ENCODE measurements around the gene MT1H. TPM values are rescaled to one million over a fixed set of nuclear protein-coding genes. Genes with fewer than 3 reads are reported as not detected.
"Not testable (repeated sequence)": the region's sequence is repeated elsewhere in the genome, so short reads cannot be mapped to it uniquely, and the experiment has no call there.

Gene MT1H
- total RNA-seq, result not detected

DNA sequence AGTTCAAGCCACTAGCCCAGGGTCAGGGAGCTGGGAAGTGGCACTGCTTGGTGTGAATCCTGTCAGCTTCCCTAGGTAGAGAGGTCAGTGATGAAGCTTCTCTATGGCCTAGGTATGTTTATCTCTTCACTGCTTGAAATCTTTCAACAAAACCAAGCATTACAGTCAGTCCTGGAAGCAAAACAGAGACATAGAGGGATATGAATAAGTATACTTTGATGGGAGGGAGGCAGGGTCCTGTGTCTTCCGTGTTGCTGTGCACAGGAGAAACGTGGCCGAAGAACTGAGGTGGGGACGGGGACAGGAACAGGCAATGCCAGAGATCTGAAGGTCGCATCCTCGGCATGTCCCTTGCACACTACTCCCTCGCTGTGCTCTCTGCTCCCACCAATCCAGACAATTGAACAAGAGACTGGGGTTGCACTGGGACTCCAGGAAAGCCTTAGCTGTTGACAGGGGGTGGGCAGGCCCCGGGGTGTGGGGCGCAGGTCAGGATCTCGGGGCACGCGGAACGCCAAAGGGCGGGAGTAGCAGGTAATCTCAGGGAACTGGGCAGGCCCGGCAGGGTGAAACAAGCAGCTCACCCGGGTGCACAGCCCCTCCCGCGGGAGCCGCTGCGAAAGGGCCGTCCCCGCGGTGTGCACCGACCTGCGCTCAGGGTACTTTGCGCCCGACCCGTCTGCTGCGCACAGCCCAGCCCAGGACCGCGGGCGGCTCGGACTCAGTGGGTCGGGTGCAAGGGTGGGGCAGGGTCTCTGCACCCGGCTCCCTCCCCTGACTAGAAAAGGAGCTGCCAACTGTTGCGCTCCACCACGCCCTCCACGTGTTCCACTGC lies at the start of gene MT1H:
Gene MT1H, plus strand, starts transcription at position 810 of the 835 bp plus-strand sequence. CDS start 71 bp downstream, outside the sequence.
- peaks cover 37% of the 10 kb centered on the region for H3K27me3 Mint-ChIP-seq
- H3K36me3 Mint-ChIP-seq (ENCODE audit: low read depth), result peaks cover 28% of the 10 kb centered on the region
- ATAC-seq (replicated peaks), result no peak
- H3K4me1 Mint-ChIP-seq, result peaks cover 8% of the 10 kb centered on the region
- H3K9me3 Mint-ChIP-seq, result no peaks in the 10 kb centered on the region
- no peak within 1 kb of the TSS for H3K27ac Mint-ChIP-seq
- peak within 1 kb of the TSS; percentile 20 for H3K4me3 Mint-ChIP-seq

DNA sequence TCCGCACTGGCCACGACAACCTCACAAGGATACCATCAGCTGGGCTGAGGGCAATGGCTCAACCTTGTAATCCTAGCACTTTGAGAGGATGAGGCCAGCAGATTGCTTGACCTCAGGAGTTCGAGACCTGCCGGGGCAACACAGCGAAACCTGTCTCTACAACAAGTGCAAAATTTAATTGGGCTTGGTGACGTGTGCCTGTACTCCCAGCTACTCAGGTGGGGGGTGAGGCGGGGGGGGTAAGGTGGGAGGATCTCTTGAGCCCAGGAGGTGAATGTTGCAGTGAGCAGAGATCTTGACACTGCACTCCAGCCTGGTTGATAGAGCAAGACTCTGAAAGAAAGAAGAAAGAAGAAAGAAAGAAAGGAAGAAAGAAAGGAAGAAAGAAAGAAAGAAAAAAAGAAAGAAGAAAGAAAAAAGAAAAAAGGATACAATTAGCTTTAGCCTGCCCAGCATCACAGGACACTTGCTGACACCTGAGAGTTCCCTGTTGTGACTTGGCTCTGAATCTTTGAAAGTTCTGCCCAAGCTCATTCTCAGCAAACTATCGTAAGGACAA lies 49.2 kb upstream of the MT1H start:
- Mint-ChIP-seq H3K4me3 (no peak overlapping the region), H3K36me3 (ENCODE audit: low read depth) (no peaks in the 10 kb centered on the region), H3K4me1 (peaks cover 6% of the 10 kb centered on the region), H3K27ac (no peak overlapping the region), H3K27me3 (no peaks in the 10 kb centered on the region), H3K9me3 (no peaks in the 10 kb centered on the region)
- no peak for ATAC-seq (replicated peaks)

DNA sequence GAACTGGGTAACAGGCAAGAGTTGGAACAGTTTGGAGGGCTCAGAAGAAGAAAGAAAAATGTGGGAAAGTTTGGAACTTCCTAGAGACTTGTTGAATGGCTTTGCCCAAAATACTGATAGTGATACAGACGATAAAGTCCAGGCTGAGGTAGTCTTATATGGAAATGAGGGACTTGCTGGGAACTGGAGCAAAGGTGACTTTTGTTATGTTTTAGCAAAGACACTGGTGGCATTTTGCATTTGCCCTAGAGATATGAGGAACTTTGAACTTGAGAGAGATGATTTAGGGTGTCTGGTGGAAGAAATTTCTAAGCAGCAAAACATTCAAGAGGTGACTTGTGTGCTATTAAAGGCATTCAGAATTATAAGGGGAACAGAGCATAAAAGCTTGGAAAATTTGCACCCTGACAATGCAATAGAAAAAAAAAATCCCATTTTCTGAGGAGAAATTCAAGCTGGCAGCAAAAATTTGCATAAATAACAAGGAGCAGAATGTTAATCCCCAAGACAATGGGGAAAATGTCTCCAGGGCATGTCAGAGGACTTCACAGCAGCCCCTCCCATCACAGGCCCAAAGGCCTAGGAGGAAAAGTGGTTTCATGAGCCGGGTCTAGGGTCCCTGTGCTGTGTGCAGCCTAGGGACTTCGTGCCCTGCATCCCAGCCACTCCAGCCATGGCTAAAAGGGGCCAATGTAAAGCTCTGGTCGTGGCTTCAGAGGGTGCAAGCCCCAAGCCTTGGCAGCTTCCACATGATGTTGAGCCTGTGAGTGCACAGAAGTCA lies 47.8 kb upstream of the MT1H start:
- not testable (repeated sequence) for H3K27ac Mint-ChIP-seq; H3K36me3 Mint-ChIP-seq (ENCODE audit: low read depth); ATAC-seq (replicated peaks); H3K9me3 Mint-ChIP-seq; H3K27me3 Mint-ChIP-seq; H3K4me3 Mint-ChIP-seq
- H3K4me1 Mint-ChIP-seq, result peaks cover 11% of the 10 kb centered on the region

DNA sequence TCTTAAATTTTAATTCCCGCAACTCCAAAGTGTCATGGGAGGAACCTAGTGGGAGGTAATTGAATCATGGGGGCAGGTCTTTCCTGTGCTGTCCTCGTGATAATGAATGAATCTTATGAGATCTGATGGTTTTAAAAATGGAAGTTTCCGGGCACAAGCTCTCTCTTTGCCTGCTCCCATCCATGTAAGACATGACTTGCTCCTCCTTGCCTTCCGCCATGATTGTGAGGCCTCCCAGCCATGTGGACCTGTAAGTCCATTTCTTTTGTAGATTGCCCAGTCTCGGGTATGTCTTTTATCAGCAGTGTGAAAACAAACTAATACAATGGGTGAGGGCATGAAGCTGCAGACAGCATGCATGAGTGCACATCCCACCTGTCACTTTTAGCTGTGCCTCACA lies 46.4 kb upstream of the MT1H start:
- not testable (repeated sequence) for H3K4me3 Mint-ChIP-seq; ATAC-seq (replicated peaks); H3K27ac Mint-ChIP-seq; H3K36me3 Mint-ChIP-seq (ENCODE audit: low read depth); H3K9me3 Mint-ChIP-seq; H3K27me3 Mint-ChIP-seq
- H3K4me1 Mint-ChIP-seq, result peaks cover 11% of the 10 kb centered on the region

DNA sequence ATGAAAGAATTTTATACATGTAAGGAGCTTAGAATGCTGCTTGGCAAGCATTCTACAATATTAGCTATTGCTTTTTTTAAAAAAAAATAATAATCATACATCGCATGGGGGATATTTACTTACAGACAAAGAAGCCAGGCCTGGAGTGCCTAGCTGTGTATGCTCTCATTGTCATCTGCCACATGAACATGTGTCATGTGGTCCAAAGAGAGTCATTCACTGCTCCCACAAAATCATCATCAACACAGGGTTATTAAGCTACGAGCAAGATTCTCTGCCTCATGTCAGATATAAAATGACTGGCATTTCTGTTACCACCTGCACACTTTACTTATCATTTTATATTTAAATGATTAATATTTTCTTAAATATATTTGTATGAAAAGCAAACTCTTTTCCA lies 46.0 kb upstream of the MT1H start:
- no peaks in the 10 kb centered on the region for H3K9me3 Mint-ChIP-seq
- no peak overlapping the region for H3K4me3 Mint-ChIP-seq
- peaks cover 4% of the 10 kb centered on the region for H3K27me3 Mint-ChIP-seq
- H3K36me3 Mint-ChIP-seq (ENCODE audit: low read depth), result no peaks in the 10 kb centered on the region
- H3K27ac Mint-ChIP-seq, result no peak overlapping the region
- ATAC-seq (replicated peaks), result no peak
- H3K4me1 Mint-ChIP-seq, result peaks cover 11% of the 10 kb centered on the region

DNA sequence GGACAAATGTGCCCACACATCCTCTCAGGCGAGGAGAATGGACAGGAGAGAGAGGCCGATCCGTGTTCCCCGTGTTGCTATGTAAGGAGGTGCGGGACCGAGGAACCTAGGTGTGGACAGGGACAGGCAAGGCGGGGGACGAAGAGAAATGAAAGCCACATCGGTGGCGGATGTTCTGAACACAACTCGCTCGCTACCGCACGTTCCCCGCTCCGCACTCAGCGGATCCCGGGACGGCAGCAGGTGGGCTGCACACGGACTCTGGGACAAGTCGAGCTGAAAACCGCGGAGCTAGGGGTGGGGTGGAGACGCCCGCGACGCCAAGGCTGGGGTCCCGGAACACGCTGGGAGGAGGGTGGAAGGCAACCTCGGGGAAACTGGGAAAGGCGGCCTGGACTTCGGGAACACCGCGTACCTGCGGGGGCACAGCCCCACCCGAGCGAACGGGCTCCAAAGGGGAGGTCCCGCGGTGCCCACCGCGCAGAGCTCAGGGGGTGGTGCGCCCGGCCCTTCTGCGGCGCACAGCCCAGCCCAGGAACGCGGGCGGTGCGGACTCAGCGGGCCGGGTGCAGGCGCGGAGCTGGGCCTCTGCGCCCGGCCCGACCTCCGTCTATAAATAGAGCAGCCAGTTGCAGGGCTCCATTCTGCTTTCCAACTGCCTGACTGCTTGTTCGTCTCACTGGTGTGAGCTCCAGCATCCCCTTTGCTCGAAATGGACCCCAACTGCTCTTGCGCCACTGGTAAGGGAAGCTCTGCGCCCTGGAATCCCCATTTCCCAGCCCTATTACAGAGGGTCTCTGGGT lies 44.3 kb upstream of the MT1H start, which contains the start of gene MT1E:
Gene MT1E, plus strand, starts transcription at position 642 of the 803 bp plus-strand sequence. Its CDS starts 71 bp downstream, at position 713.
- H3K4me1 Mint-ChIP-seq, result peaks cover 11% of the 10 kb centered on the region
- H3K4me3 Mint-ChIP-seq, result peak within 1 kb of the TSS; percentile 85
- H3K27me3 Mint-ChIP-seq, result peaks cover 5% of the 10 kb centered on the region
- peak within 1 kb of the TSS; percentile 32 for H3K27ac Mint-ChIP-seq
- ATAC-seq (replicated peaks), result peak; percentile 82
- no peaks in the 10 kb centered on the region for H3K9me3 Mint-ChIP-seq
- no peaks in the 10 kb centered on the region for H3K36me3 Mint-ChIP-seq (ENCODE audit: low read depth)

DNA sequence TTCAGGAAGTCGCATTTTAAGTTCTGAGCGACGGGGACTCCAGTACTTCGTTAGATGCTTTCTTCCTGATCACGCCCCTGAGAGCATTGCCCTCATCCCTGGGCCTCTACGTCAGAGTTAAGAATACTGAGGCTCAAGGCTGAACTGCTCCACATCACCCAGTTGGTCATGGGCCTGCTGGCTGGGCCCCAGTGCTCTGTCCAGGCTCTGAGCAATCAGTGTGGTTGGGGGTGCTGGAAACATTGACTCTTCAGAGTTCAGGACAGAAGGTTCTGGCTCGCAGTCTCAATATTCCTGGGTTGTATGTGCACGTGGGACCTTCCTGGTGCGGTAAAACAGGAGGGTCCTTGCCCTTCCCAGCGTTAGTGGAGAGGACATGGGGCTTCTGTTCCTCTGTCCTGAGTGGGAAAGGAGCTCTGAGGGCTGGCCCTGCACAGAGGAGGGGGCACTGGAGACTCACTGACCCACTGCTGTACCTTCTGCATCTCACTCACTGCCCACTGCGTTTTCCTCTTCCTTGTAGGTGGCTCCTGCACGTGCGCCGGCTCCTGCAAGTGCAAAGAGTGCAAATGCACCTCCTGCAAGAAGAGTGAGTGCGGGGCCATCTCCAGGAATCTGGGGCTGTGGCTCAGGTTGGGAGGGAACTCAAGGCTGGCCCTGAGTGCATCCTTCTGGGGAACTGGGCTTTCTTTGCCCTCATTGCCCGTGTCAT lies 43.5 kb upstream of the MT1H start:
- Mint-ChIP-seq H3K4me1 (peaks cover 11% of the 10 kb centered on the region), H3K27me3 (peaks cover 6% of the 10 kb centered on the region), H3K36me3 (ENCODE audit: low read depth) (no peaks in the 10 kb centered on the region), H3K4me3 (peak overlapping the region; percentile 85), H3K27ac (no peak overlapping the region), H3K9me3 (no peaks in the 10 kb centered on the region)
- ATAC-seq (replicated peaks), result peak; percentile 49

DNA sequence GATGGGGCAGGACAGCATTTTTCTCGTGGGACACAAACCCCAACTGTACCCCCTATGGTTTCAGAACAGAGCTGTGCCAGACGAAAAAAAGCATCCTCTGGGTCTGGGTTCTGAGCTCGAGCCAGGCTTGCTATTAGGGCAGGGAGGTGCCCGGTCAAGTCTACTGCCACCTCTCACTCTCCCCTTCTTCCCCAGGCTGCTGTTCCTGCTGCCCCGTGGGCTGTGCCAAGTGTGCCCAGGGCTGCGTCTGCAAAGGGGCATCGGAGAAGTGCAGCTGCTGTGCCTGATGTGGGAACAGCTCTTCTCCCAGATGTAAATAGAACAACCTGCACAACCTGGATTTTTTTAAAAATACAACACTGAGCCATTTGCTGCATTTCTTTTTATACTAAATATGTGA lies 42.9 kb upstream of the MT1H start:
- Mint-ChIP-seq H3K27ac (no peak overlapping the region), H3K9me3 (no peaks in the 10 kb centered on the region), H3K4me1 (peaks cover 12% of the 10 kb centered on the region), H3K36me3 (ENCODE audit: low read depth) (no peaks in the 10 kb centered on the region), H3K27me3 (peaks cover 12% of the 10 kb centered on the region), H3K4me3 (peak overlapping the region; percentile 85)
- no peak for ATAC-seq (replicated peaks)

DNA sequence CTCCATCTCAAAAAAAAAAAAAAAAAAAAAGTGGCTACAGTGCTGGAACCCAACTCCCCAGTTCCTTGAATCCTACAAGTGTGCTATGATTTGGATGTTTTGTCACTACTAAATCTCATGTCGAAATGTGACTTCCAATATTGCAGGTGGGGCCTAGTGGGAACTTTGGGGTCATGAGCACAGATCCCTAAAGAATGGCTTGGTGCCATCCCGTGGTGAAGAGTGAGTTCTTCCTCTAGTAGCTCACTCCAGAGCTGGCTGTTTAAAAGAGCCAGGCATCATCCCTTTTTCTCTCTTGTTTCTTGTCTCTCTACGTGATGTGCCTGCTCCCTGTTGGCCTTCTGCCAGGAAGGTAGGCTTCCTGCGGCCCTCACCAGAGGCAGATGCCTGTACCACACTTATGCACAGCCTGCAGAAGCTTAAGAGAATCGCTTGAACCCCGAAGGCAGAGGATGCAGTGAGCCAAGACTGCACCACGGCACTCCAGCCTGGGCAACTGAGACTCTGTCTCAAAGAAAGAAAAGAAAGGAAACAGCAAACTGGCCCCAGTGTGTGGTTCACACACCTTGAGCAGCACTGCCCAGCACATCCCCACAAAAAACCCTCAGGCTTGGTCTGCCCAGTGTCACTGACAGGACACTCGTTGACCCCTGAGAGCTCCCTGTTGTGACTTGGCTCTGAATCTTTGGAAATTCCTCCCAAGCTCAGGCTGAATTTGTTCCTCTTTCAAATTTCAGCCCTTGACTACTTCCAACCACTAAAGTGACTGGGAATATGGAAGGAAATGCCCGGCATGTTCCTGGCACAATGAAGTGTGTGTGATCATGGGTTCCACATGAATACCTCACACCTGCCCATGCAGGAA lies 40.9 kb upstream of the MT1H start:
- Mint-ChIP-seq H3K36me3 (ENCODE audit: low read depth) (no peaks in the 10 kb centered on the region), H3K4me1 (peaks cover 15% of the 10 kb centered on the region), H3K27me3 (peaks cover 26% of the 10 kb centered on the region), H3K9me3 (no peaks in the 10 kb centered on the region), H3K4me3 (no peak overlapping the region), H3K27ac (no peak overlapping the region)
- ATAC-seq (replicated peaks), result no peak

DNA sequence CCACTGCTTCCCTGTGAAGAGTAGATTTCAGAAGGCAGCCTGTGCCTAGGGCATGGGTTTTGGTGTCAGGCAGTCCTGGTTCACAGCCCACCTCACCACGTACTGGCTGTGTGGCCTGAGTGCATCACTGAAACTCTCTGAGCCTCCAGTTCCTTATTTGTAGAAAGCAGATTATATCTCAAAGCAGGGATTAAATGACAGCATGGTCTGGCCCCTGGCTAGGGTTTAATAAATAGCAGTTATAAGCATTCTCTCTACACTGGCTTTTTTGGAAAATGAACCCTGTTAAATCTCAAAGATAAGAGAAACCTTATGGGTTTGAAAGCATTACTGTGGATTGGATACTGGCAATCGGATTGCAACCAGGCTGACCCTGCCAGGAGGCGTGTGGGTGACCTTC lies 40.1 kb upstream of the MT1H start:
- no peak for ATAC-seq (replicated peaks)
- H3K4me1 Mint-ChIP-seq, result peaks cover 15% of the 10 kb centered on the region
- no peak overlapping the region for H3K4me3 Mint-ChIP-seq
- H3K36me3 Mint-ChIP-seq (ENCODE audit: low read depth), result no peaks in the 10 kb centered on the region
- no peaks in the 10 kb centered on the region for H3K9me3 Mint-ChIP-seq
- H3K27ac Mint-ChIP-seq, result no peak overlapping the region
- H3K27me3 Mint-ChIP-seq, result peaks cover 32% of the 10 kb centered on the region

DNA sequence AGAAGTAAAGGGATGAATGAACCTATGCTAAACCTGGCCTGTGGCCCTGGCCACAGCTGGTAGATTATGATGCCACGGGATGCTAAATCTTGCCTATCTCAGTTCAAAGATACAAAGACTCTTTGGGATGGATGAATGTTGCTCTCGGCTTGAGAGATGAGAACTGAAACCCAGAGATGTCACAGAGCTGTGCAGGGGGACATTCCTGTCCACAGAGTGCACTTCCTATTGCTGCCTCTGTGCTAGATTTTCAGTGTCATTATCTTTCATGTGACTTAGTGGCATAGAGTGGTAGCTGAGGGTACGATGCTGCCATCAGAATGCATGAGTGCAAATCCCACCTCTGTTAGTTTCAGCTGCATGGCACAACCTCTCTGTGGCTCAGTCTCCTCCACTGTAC lies 39.5 kb upstream of the MT1H start:
- Mint-ChIP-seq H3K4me1 (peaks cover 16% of the 10 kb centered on the region), H3K9me3 (no peaks in the 10 kb centered on the region), H3K27ac (no peak overlapping the region), H3K4me3 (no peak overlapping the region), H3K27me3 (peaks cover 38% of the 10 kb centered on the region), H3K36me3 (ENCODE audit: low read depth) (no peaks in the 10 kb centered on the region)
- peak; percentile 48 for ATAC-seq (replicated peaks)

DNA sequence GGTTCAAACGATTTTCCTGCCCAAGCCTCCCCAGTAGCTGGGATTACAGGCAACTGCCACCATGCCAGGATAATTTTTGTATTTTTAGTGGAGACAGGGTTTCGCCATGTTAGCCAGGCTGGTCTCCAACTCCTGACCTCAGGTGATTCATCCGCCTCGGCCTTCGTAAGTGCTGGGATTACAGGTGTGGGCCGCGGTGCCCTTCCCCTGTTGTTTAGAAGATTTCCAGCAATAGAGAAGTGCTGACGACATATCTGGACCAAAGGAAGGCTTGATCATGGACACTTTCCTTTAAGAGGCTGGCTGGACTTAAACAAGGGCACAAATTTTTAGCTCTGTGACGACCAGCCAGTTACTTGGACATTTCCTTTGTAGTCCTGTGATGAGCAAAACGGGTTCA lies 38.4 kb upstream of the MT1H start:
- Mint-ChIP-seq H3K4me1 (peaks cover 9% of the 10 kb centered on the region), H3K27ac (no peak overlapping the region), H3K9me3 (no peaks in the 10 kb centered on the region), H3K4me3 (no peak overlapping the region), H3K27me3 (peaks cover 42% of the 10 kb centered on the region), H3K36me3 (ENCODE audit: low read depth) (no peaks in the 10 kb centered on the region)
- ATAC-seq (replicated peaks), result no peak

DNA sequence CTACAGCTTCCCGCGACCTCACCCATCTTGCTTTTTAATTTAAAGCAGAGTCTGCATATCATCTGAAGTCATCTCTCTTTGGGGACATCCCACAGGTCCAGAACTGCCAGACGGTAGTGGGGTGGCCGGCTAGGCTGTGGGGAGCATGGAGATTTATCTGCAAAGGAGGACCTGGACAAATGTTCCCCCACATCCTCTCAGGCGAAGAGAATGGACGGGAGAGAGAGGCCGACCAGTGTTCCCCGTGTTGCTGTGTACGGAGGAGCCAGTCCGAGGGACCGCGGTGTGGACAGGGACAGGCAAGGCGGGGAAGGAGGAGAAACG lies 37.8 kb upstream of the MT1H start:
- ATAC-seq (replicated peaks), result no peak
- peaks cover 48% of the 10 kb centered on the region for H3K27me3 Mint-ChIP-seq
- H3K4me1 Mint-ChIP-seq, result peaks cover 9% of the 10 kb centered on the region
- H3K9me3 Mint-ChIP-seq, result no peaks in the 10 kb centered on the region
- no peaks in the 10 kb centered on the region for H3K36me3 Mint-ChIP-seq (ENCODE audit: low read depth)
- peak overlapping the region; percentile 64 for H3K4me3 Mint-ChIP-seq
- no peak overlapping the region for H3K27ac Mint-ChIP-seq
